HEK293 (cell line): ENCODE measurements around the gene PRF1.
A peak's percentile ranks its signal among the peaks of the same experiment; 100 is the strongest.

Experiments
- CTCF ChIA-PET: fragments of 350-600 bp; formaldehyde crosslinking; extraction: SDS; loops from one replicate; lab custom pipeline; 2021; ENCODE audit warnings: antibody characterized with exemption; lab: Yijun Ruan, JAX
- POLR2A ChIA-PET: fragments of 300-600 bp; formaldehyde crosslinking; extraction: SDS; loops from one replicate; lab custom pipeline; 2020; ENCODE audit warnings: antibody characterized with exemption, inconsistent platforms; lab: Yijun Ruan, JAX
- H3K27ac ChIP-seq: fragments of 200-500 bp; sonication (Bioruptor generic); 2 replicates; pipeline ENCODE4 v1.5.1; 2014; ENCODE audit warnings: low read depth, low read length, control low read depth, inconsistent platforms; ENCODE audit errors: extremely low read depth
- H3K36me3 ChIP-seq, 2 experiments: fragments of 200-500 bp in 1 of 2; sonication (Bioruptor generic) in 1 of 2; 1 replicate in 1 of 2; 2 replicates in 1 of 2; pipeline ENCODE4 v1.5.1; 2014 to 2017; ENCODE audit warnings: inconsistent platforms in 2 of 2, low read length in 2 of 2; ENCODE audit not compliant: control insufficient read depth in 2 of 2, insufficient read depth in 1 of 2
- H3K4me1 ChIP-seq: fragments of 200-500 bp; sonication (Bioruptor generic); 2 replicates; pipeline ENCODE4 v1.5.1; 2014; ENCODE audit warnings: mild to moderate bottlenecking, low read length, inconsistent platforms; ENCODE audit not compliant: control insufficient read depth, insufficient read depth
- H3K4me3 ChIP-seq: 2 replicates; pipeline ENCODE4 v1.5.1; 2011; ENCODE audit warnings: low read depth, mild to moderate bottlenecking, control low read depth, low read length, moderate library complexity
- H3K9me3 ChIP-seq: fragments of 200-500 bp; sonication (Bioruptor generic); 2 replicates; pipeline ENCODE4 v1.5.1; 2014; ENCODE audit warnings: low read depth, low read length, inconsistent platforms; ENCODE audit not compliant: control insufficient read depth, insufficient read depth
- FEZF1 ChIP-seq: fragments of 450-650 bp; formaldehyde crosslinking; IDR thresholded peaks from 2 replicates; pipeline ENCODE4 v1.5.1; 2016; ENCODE audit warnings: missing biosample characterization, missing genetic modification characterization
- GLI2 ChIP-seq: fragments of 450-650 bp; formaldehyde crosslinking; IDR thresholded peaks from 2 replicates; pipeline ENCODE4; 2017; ENCODE audit warnings: missing biosample characterization, missing genetic modification characterization, low read depth, borderline replicate concordance
- HIC1 ChIP-seq: fragments of 450-650 bp; formaldehyde crosslinking; IDR thresholded peaks from 2 replicates; pipeline ENCODE4 v1.5.1; 2016; ENCODE audit warnings: missing biosample characterization, missing genetic modification characterization
- KLF10 ChIP-seq: fragments of 450-650 bp; IDR thresholded peaks from 2 replicates; pipeline ENCODE4 v1.5.1; 2018; ENCODE audit warnings: missing biosample characterization, mild to moderate bottlenecking, missing genetic modification characterization
- KLF9 ChIP-seq: fragments of 450-650 bp; formaldehyde crosslinking; IDR thresholded peaks from 2 replicates; pipeline ENCODE4 v1.5.1; 2016; ENCODE audit warnings: missing biosample characterization, missing genetic modification characterization, low read depth
- PATZ1 ChIP-seq: fragments of 450-650 bp; formaldehyde crosslinking; IDR thresholded peaks from 2 replicates; pipeline ENCODE4 v1.5.1; 2016; ENCODE audit warnings: missing biosample characterization, missing genetic modification characterization
- PRDM6 ChIP-seq: fragments of 450-650 bp; formaldehyde crosslinking; IDR thresholded peaks from 2 replicates; pipeline ENCODE4 v1.5.1; 2017; ENCODE audit warnings: missing biosample characterization, missing genetic modification characterization
- SCRT2 ChIP-seq: fragments of 450-650 bp; formaldehyde crosslinking; IDR thresholded peaks from 2 replicates; pipeline ENCODE4 v1.5.1; 2016; ENCODE audit warnings: missing biosample characterization, missing genetic modification characterization
- SETDB1 ChIP-seq: IDR thresholded peaks from one replicate; pipeline ENCODE4 v1.6.1; 2017; ENCODE audit warnings: mild to moderate bottlenecking, low read length, moderate library complexity, mixed read lengths; ENCODE audit not compliant: insufficient read length
- SP2 ChIP-seq: fragments of 450-650 bp; formaldehyde crosslinking; IDR thresholded peaks from 2 replicates; pipeline ENCODE4 v1.5.1; 2016; ENCODE audit warnings: missing biosample characterization, missing genetic modification characterization
- SP3 ChIP-seq: fragments of 450-650 bp; formaldehyde crosslinking; IDR thresholded peaks from 2 replicates; pipeline ENCODE4 v1.5.1; 2016; ENCODE audit warnings: missing biosample characterization, missing genetic modification characterization
- YY1 ChIP-seq: fragments of 450-650 bp; formaldehyde crosslinking; IDR thresholded peaks from 2 replicates; pipeline ENCODE4 v1.5.1; 2018; ENCODE audit warnings: missing biosample characterization, missing genetic modification characterization
- ZFHX2 ChIP-seq: fragments of 450-650 bp; formaldehyde crosslinking; conservative IDR thresholded peaks from 2 replicates; pipeline ENCODE4 v1.5.1; 2016; ENCODE audit warnings: missing biosample characterization, missing genetic modification characterization
- ZNF121 ChIP-seq: fragments of 450-650 bp; formaldehyde crosslinking; IDR thresholded peaks from 2 replicates; pipeline ENCODE4 v1.5.1; 2016; ENCODE audit warnings: missing biosample characterization, missing genetic modification characterization
- ZNF24 ChIP-seq: fragments of 450-650 bp; formaldehyde crosslinking; IDR thresholded peaks from 2 replicates; pipeline ENCODE4 v1.5.1; 2016; ENCODE audit warnings: missing biosample characterization, missing genetic modification characterization
- ZNF274 ChIP-seq, 2 experiments: fragments of 200-500 bp in 1 of 2; fragments of 450-650 bp in 1 of 2; sonication (Bioruptor generic) in 1 of 2; formaldehyde crosslinking in 1 of 2; IDR thresholded peaks; 2 replicates each; pipeline versions ENCODE4 v1.5.1 to v1.6.1; 2014 to 2016; ENCODE audit warnings: borderline replicate concordance in 1 of 2, inconsistent platforms in 1 of 2, low read length in 1 of 2, missing biosample characterization in 1 of 2, missing genetic modification characterization in 1 of 2
- ZNF280C ChIP-seq: fragments of 450-650 bp; formaldehyde crosslinking; IDR thresholded peaks from 2 replicates; pipeline ENCODE4 v1.5.1; 2016; ENCODE audit warnings: missing biosample characterization, missing genetic modification characterization
- ZNF311 ChIP-seq: fragments of 450-650 bp; formaldehyde crosslinking; IDR thresholded peaks from 2 replicates; pipeline ENCODE4 v1.5.1; 2017; ENCODE audit warnings: missing biosample characterization, missing genetic modification characterization, borderline replicate concordance
- ZNF324 ChIP-seq: fragments of 450-650 bp; formaldehyde crosslinking; IDR thresholded peaks from 2 replicates; pipeline ENCODE4 v1.5.1; 2016; ENCODE audit warnings: missing biosample characterization, missing genetic modification characterization
- ZNF341 ChIP-seq: fragments of 450-650 bp; formaldehyde crosslinking; IDR thresholded peaks from 2 replicates; pipeline ENCODE4; 2016; ENCODE audit warnings: low read depth, missing biosample characterization, missing genetic modification characterization
- ZNF362 ChIP-seq: fragments of 450-650 bp; formaldehyde crosslinking; IDR thresholded peaks from 2 replicates; pipeline ENCODE4 v1.5.1; 2016; ENCODE audit warnings: missing biosample characterization, missing genetic modification characterization
- ZNF510 ChIP-seq: fragments of 450-650 bp; formaldehyde crosslinking; IDR thresholded peaks from 2 replicates; pipeline ENCODE4 v1.5.1; 2018; ENCODE audit warnings: mild to moderate bottlenecking, missing genetic modification characterization, missing biosample characterization; ENCODE audit not compliant: insufficient replicate concordance
- ZNF623 ChIP-seq: fragments of 450-650 bp; formaldehyde crosslinking; IDR thresholded peaks from 2 replicates; pipeline ENCODE4 v1.5.1; 2016; ENCODE audit warnings: missing biosample characterization, missing genetic modification characterization
- ZNF670 ChIP-seq: fragments of 450-650 bp; formaldehyde crosslinking; IDR thresholded peaks from 2 replicates; pipeline ENCODE4 v1.5.1; 2016; ENCODE audit warnings: missing biosample characterization, missing genetic modification characterization, low read depth
- ZNF701 ChIP-seq: fragments of 450-650 bp; formaldehyde crosslinking; IDR thresholded peaks from 2 replicates; pipeline ENCODE4 v1.5.1; 2016; ENCODE audit warnings: missing biosample characterization, missing genetic modification characterization
- ZXDB ChIP-seq: fragments of 450-650 bp; formaldehyde crosslinking; IDR thresholded peaks from 2 replicates; pipeline ENCODE4 v1.5.1; 2016; ENCODE audit warnings: missing biosample characterization, missing genetic modification characterization

Gene PRF1

GRCh38 chr10:70584909-70585544 lies 17.5 kb downstream of the PRF1 start (continued):
- peak; percentile 64 for TF ChIP-seq PATZ1
- TF ChIP-seq ZNF670 (tag by site-specific recombination), result no peak
- no peak for TF ChIP-seq ZNF121 (tag by site-specific recombination)
- TF ChIP-seq HIC1 (tag by site-specific recombination), result no peak
- TF ChIP-seq ZNF24, result no peak
- TF ChIP-seq PRDM6 (tag by site-specific recombination), result 0 out of 2 replicates have a peak, but pooled peaks have one; percentile 21
- 0 out of 2 replicates have a peak, but pooled peaks have one; percentile 17 for TF ChIP-seq KLF9
- no peak for TF ChIP-seq ZNF274 (IDR thresholded peaks at IDR 0.05; ENCODE audit: low read length)
- TF ChIP-seq ZNF274 (tag by site-specific recombination; IDR thresholded peaks at IDR 0.05; ENCODE audit: borderline replicate concordance), result no peak
- TF ChIP-seq SCRT2 (tag by site-specific recombination), result no peak
- no peak for TF ChIP-seq KLF10 (tag by site-specific recombination)
- 0 out of 2 replicates have a peak, but pooled peaks have one; percentile 20 for TF ChIP-seq SP2 (tag by site-specific recombination)

- H3K4me3 ChIP-seq, result no peak overlapping the region
- H3K36me3 ChIP-seq, result no peaks in the 10 kb centered on the region
- TF ChIP-seq GLI2 (tag by site-specific recombination), result no peak
- TF ChIP-seq ZNF324, result no peak
- TF ChIP-seq ZNF362 (tag by site-specific recombination), result no peak
- TF ChIP-seq ZNF280C (tag by site-specific recombination), result no peak
- no peak for TF ChIP-seq YY1 (tag by site-specific recombination)
- TF ChIP-seq ZFHX2 (tag by site-specific recombination), result no peak
- no peak for TF ChIP-seq SETDB1
- TF ChIP-seq ZXDB (tag by site-specific recombination), result no peak
- TF ChIP-seq ZNF623 (tag by site-specific recombination), result no peak
- TF ChIP-seq SP3 (tag by site-specific recombination), result no peak
- no peak for TF ChIP-seq ZNF701 (tag by site-specific recombination)
- no peak for TF ChIP-seq ZNF510 (tag by site-specific recombination)
- no peak for TF ChIP-seq ZNF341 (tag by site-specific recombination)
- no peak for TF ChIP-seq FEZF1 (tag by site-specific recombination)
- TF ChIP-seq ZNF311 (tag by site-specific recombination), result no peak
- TF ChIP-seq, all 188 proteins: peak for 0
- no peaks in the 10 kb centered on the region for H3K9me3 ChIP-seq
- peaks cover 11% of the 10 kb centered on the region for H3K4me1 ChIP-seq
- H3K27ac ChIP-seq, result no peak overlapping the region
- CTCF ChIA-PET, result interaction anchor here (1.5 kb wide), 1 partner anchor 176 kb away, joined by 6 read pairs; no protein-coding TSS in a partner anchor
- POLR2A ChIA-PET, result interaction anchor here (0.9 to 2.1 kb wide), 2 partner anchors 8 to 14 kb away, joined by 4 to 8 read pairs; no protein-coding TSS in a partner anchor
These were observed 18.2 kb downstream of the PRF1 start for GRCh38 chr10:70584366-70584765.
